ENCODE data around the gene PLEKHG7.
"Not testable (repeated sequence)": the region's sequence is repeated elsewhere in the genome, so short reads cannot be mapped to it uniquely, and the experiment has no call there.

The PLEKHG7 gene

GRCh38 chr12:92702754-92703679 is at the start of gene PLEKHG7:
Gene PLEKHG7 (plus strand): TSS chr12:92702989. CDS start chr12:92706632, 3,643 bp downstream.
- intact Hi-C loops (cut with DNase I) = no loop called here
- no peak for DNase-seq

- not testable (repeated sequence) for DNase-seq
- intact Hi-C loops (cut with DNase I) = loop anchor here (5.0 kb wide), 1 partner anchor 1272 kb away; no protein-coding TSS in a partner anchor
Observed at GRCh38 chr12:92654256-92654655, 48.5 kb upstream of the PLEKHG7 start.

- intact Hi-C loops (cut with DNase I) = loop anchor here (5.0 kb wide), 1 partner anchor 1273 kb away; no protein-coding TSS in a partner anchor
- no peak for DNase-seq
Observed at GRCh38 chr12:92654929-92655328, 47.9 kb upstream of the PLEKHG7 start.

- DNase-seq = no peak
- intact Hi-C loops (cut with DNase I) = no loop called here
Observed at GRCh38 chr12:92656911-92657310, 45.9 kb upstream of the PLEKHG7 start.

- no peak for DNase-seq
- intact Hi-C loops (cut with DNase I) = no loop called here
Observed at GRCh38 chr12:92657770-92658169, 45.0 kb upstream of the PLEKHG7 start.

GRCh38 chr12:92658611-92659010 is 44.2 kb upstream of the PLEKHG7 start:
- intact Hi-C loops (cut with DNase I) = no loop called here
- no peak for DNase-seq

GRCh38 chr12:92661269-92661668 is 41.5 kb upstream of the PLEKHG7 start:
- intact Hi-C loops (cut with DNase I) = no loop called here
- DNase-seq = no peak

GRCh38 chr12:92665496-92665895 is 37.3 kb upstream of the PLEKHG7 start:
- no peak for DNase-seq
- intact Hi-C loops (cut with DNase I) = no loop called here

GRCh38 chr12:92668739-92669138 is 34.0 kb upstream of the PLEKHG7 start:
- intact Hi-C loops (cut with DNase I) = no loop called here
- DNase-seq = no peak

- intact Hi-C loops (cut with DNase I) = not testable (repeated sequence)
Observed at GRCh38 chr12:92671524-92671923, 31.3 kb upstream of the PLEKHG7 start.

GRCh38 chr12:92673756-92674155 is 29.0 kb upstream of the PLEKHG7 start:
- intact Hi-C loops (cut with DNase I) = no loop called here
- no peak for DNase-seq

More at GRCh38 chr12:92671524-92671923, 31.3 kb upstream of the PLEKHG7 start:
- DNase-seq = not testable (repeated sequence)

GRCh38 chr12:92674500-92674899 is 28.3 kb upstream of the PLEKHG7 start:
- intact Hi-C loops (cut with DNase I) = no loop called here
- no peak for DNase-seq

GRCh38 chr12:92675092-92675865 is 27.5 kb upstream of the PLEKHG7 start:
- DNase-seq = no peak
- intact Hi-C loops (cut with DNase I) = no loop called here

- intact Hi-C loops (cut with DNase I) = no loop called here
- DNase-seq = no peak
Observed at GRCh38 chr12:92676710-92677109, 26.1 kb upstream of the PLEKHG7 start.

- no peak for DNase-seq
Observed at GRCh38 chr12:92690601-92691000, 12.2 kb upstream of the PLEKHG7 start.

GRCh38 chr12:92695056-92695455 is 7.7 kb upstream of the PLEKHG7 start:
- no peak for DNase-seq
- intact Hi-C loops (cut with DNase I) = no loop called here

More at GRCh38 chr12:92690601-92691000, 12.2 kb upstream of the PLEKHG7 start:
- intact Hi-C loops (cut with DNase I) = no loop called here

- intact Hi-C loops (cut with DNase I) = no loop called here
- DNase-seq = no peak
Observed at GRCh38 chr12:92695577-92695976, 7.2 kb upstream of the PLEKHG7 start.

- intact Hi-C loops (cut with DNase I) = no loop called here
- peak in 3 of 42 donors; percentile 7 to 54 (median 11) for DNase-seq
Observed at GRCh38 chr12:92696216-92696615, 6.6 kb upstream of the PLEKHG7 start.

- no peak for DNase-seq
- intact Hi-C loops (cut with DNase I) = no loop called here
Observed at GRCh38 chr12:92698474-92698873, 4.3 kb upstream of the PLEKHG7 start.

GRCh38 chr12:92701441-92701840 is 1.3 kb upstream of the PLEKHG7 start:
- intact Hi-C loops (cut with DNase I) = no loop called here
- no peak for DNase-seq
